CD4-positive, alpha-beta T cell treated with Interleukin-15 for 1 hour (primary cell): ENCODE data around the gene QKI.
"Not testable (repeated sequence)": the region's sequence is repeated elsewhere in the genome, so short reads cannot be mapped to it uniquely, and the experiment has no call there.

ENCODE experiments used
- DNase-seq: peaks from one replicate; pipeline ENCODE4 v3.0.0-alpha.2; 2020

The QKI gene

GRCh38 chr6:163415620-163416556, 1.4 kb downstream of the QKI start:
- peak; percentile 51 for DNase-seq

GRCh38 chr6:163416557-163417253, 2.2 kb downstream of the QKI start:
- DNase-seq: no peak

- no peak for DNase-seq
These were observed 3.1 kb downstream of the QKI start for GRCh38 chr6:163417595-163417994.

GRCh38 chr6:163418311-163419029, 4.0 kb downstream of the QKI start:
- DNase-seq: no peak

- no peak for DNase-seq
These were observed 5.1 kb downstream of the QKI start for GRCh38 chr6:163419413-163420288.

GRCh38 chr6:163420289-163420614, 5.7 kb downstream of the QKI start:
- no peak for DNase-seq

GRCh38 chr6:163422550-163422949, 8.0 kb downstream of the QKI start:
- DNase-seq: no peak

GRCh38 chr6:163423696-163424095, 9.2 kb downstream of the QKI start:
- DNase-seq: no peak

GRCh38 chr6:163427498-163428254, 13.2 kb downstream of the QKI start:
- DNase-seq: no peak

GRCh38 chr6:163428373-163428772, 13.9 kb downstream of the QKI start:
- no peak for DNase-seq

- no peak for DNase-seq
These were observed 15.4 kb downstream of the QKI start for GRCh38 chr6:163429858-163430448.

GRCh38 chr6:163432300-163432699, 17.8 kb downstream of the QKI start:
- DNase-seq: no peak

- DNase-seq: not testable (repeated sequence)
These were observed 19.0 kb downstream of the QKI start for GRCh38 chr6:163433486-163433885.

- DNase-seq: no peak
These were observed 20.5 kb downstream of the QKI start for GRCh38 chr6:163435023-163435422.

- no peak for DNase-seq
These were observed 22.3 kb downstream of the QKI start for GRCh38 chr6:163436843-163437242.

GRCh38 chr6:163437466-163437865, 22.9 kb downstream of the QKI start:
- DNase-seq: no peak

- DNase-seq: no peak
These were observed 23.9 kb downstream of the QKI start for GRCh38 chr6:163438298-163438939.

- peak; percentile 36 for DNase-seq
These were observed 24.4 kb downstream of the QKI start for GRCh38 chr6:163438940-163439335.

GRCh38 chr6:163439390-163439789, 24.9 kb downstream of the QKI start:
- DNase-seq: not testable (repeated sequence)

- DNase-seq: no peak
These were observed 25.5 kb downstream of the QKI start for GRCh38 chr6:163439997-163440396.

GRCh38 chr6:163442336-163442735, 27.8 kb downstream of the QKI start:
- no peak for DNase-seq
